CD4-positive, alpha-beta T cell treated with Interleukin-1 beta for 1 hour (primary cell): ENCODE results near the gene CMIP.
A peak's percentile ranks its signal among the peaks of the same experiment; 100 is the strongest.

Source experiments
- DNase-seq, 2 donors: peaks; one replicate each; pipeline ENCODE4 v3.0.0-alpha.2; 2020 to 2022

Gene CMIP

GRCh38 chr16:81554979-81555378, 110.4 kb downstream of the CMIP start:
- DNase-seq: no peak

- no peak for DNase-seq
Observed at GRCh38 chr16:81555660-81556059, 111.1 kb downstream of the CMIP start.

- DNase-seq: no peak
Observed at GRCh38 chr16:81556715-81557284, 112.2 kb downstream of the CMIP start.

- DNase-seq: no peak
Observed at GRCh38 chr16:81558077-81558443, 113.5 kb downstream of the CMIP start.

- DNase-seq: peak in 1 of 2 donors; percentile 57
Observed at GRCh38 chr16:81558444-81559175, 114.0 kb downstream of the CMIP start.

- no peak for DNase-seq
Observed at GRCh38 chr16:81560979-81561657, 116.5 kb downstream of the CMIP start.

GRCh38 chr16:81562174-81562849, 117.7 kb downstream of the CMIP start:
- no peak for DNase-seq

- DNase-seq: no peak
Observed at GRCh38 chr16:81562926-81563325, 118.3 kb downstream of the CMIP start.

- DNase-seq: no peak
Observed at GRCh38 chr16:81564421-81564911, 119.9 kb downstream of the CMIP start.

GRCh38 chr16:81565321-81566028, 120.9 kb downstream of the CMIP start:
- DNase-seq: no peak

- DNase-seq: no peak
Observed at GRCh38 chr16:81566086-81567007, 121.7 kb downstream of the CMIP start.

- no peak for DNase-seq
Observed at GRCh38 chr16:81567087-81567486, 122.5 kb downstream of the CMIP start.

- no peak for DNase-seq
Observed at GRCh38 chr16:81567987-81568748, 123.6 kb downstream of the CMIP start.

- no peak for DNase-seq
Observed at GRCh38 chr16:81568749-81569087, 124.1 kb downstream of the CMIP start.

- DNase-seq: no peak
Observed at GRCh38 chr16:81569361-81570034, 124.9 kb downstream of the CMIP start.

GRCh38 chr16:81570151-81570846, 125.7 kb downstream of the CMIP start:
- no peak for DNase-seq

GRCh38 chr16:81571175-81571574, 126.6 kb downstream of the CMIP start:
- DNase-seq: no peak

- DNase-seq: no peak
Observed at GRCh38 chr16:81571592-81572385, 127.2 kb downstream of the CMIP start.
